ENCODE data around the gene TEKT5. TPM values are rescaled to one million over a fixed set of nuclear protein-coding genes. Genes with fewer than 3 reads are reported as not detected.

Gene TEKT5
- total RNA-seq, 1 experiment from 2014 or later, result not detected

DNA sequence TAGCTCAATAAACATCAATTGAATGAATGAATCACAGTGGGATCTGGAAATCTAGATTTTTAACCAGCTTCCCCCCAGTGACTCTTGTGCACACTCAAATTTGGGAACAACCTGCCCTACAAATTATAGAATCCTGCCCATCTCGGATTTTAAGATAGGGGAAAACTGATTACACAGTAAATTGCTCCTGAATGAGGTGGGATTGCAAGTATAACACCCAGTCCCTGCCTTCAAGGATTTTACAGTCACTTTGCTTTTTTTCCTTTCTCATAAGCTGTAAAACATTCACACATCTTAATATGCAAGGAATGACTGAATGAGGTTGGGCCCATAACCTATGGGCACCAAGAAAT, 48.5 kb downstream of the TEKT5 start:
- POLR2A ChIA-PET, result no interaction called here
- Histone ChIP-seq H3K36me3 (ENCODE audit: control insufficient read depth, insufficient read depth, low read length) (no peaks in the 10 kb centered on the region), H3K9me3 (ENCODE audit: control insufficient read depth, insufficient read depth, low read depth, low read length) (no peaks in the 10 kb centered on the region), H3K27me3 (ENCODE audit: control insufficient read depth, insufficient read depth, low read length) (no peaks in the 10 kb centered on the region), H3K27ac (ENCODE audit: low read length) (no peak overlapping the region), H3K4me1 (ENCODE audit: control insufficient read depth, insufficient read depth, low read length) (no peaks in the 10 kb centered on the region), H3K4me3 (ENCODE audit: low read depth in 2 of 2, low read length in 2 of 2) (no peak overlapping the region)
- BruUV-seq (replicated peaks), result no TSS peak
- no peak for ATAC-seq
- in situ Hi-C loops (cut with HindIII; ENCODE audit: low pct_unique_long_range_greater_than_20kb, low sequenced_read_pairs) (no loop called here), intact Hi-C loops (cut with micrococcal nuclease; ENCODE audit: unreplicated experiment) (no loop called here)
- DNase-seq (ENCODE audit: low read depth, low spot score), result no peak
- TF ChIP-seq, protein P1, sequence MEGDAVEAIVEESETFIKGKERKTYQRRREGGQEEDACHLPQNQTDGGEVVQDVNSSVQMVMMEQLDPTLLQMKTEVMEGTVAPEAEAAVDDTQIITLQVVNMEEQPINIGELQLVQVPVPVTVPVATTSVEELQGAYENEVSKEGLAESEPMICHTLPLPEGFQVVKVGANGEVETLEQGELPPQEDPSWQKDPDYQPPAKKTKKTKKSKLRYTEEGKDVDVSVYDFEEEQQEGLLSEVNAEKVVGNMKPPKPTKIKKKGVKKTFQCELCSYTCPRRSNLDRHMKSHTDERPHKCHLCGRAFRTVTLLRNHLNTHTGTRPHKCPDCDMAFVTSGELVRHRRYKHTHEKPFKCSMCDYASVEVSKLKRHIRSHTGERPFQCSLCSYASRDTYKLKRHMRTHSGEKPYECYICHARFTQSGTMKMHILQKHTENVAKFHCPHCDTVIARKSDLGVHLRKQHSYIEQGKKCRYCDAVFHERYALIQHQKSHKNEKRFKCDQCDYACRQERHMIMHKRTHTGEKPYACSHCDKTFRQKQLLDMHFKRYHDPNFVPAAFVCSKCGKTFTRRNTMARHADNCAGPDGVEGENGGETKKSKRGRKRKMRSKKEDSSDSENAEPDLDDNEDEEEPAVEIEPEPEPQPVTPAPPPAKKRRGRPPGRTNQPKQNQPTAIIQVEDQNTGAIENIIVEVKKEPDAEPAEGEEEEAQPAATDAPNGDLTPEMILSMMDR (IDR thresholded peaks at IDR 0.05), result no peak
- TF ChIP-seq SIN3A (IDR thresholded peaks at IDR 0.05; ENCODE audit: borderline replicate concordance, insufficient read depth, low read depth, low read length) (no peak), TCF7L2 (IDR thresholded peaks at IDR 0.05; ENCODE audit: low read depth, low read length) (no peak), POLR2AphosphoS5 (IDR thresholded peaks at IDR 0.05; ENCODE audit: low read depth, low read length) (no peak)
- CTCF ChIA-PET, result no interaction called here

DNA sequence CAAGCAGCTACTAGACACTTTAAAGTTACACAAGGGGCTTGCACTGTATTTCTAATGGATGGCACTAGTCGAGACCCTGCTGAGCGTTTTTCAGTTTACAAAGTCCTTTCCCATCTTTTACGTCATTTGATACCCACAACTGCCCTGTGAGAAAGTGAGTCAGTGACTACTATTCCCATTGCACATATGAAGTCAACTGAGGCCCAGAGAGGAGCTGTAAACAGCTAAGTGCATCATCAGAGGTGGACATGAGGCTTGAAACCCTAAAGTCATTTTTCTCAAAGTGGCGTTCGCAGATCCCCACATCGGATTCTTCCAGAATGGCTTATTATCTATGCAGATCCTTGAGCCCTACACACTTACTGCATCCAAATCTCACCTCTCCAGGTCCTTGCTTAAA, 50.6 kb downstream of the TEKT5 start:
- Histone ChIP-seq H3K36me3 (ENCODE audit: control insufficient read depth, insufficient read depth, low read length) (no peaks in the 10 kb centered on the region), H3K27ac (ENCODE audit: low read length) (no peak overlapping the region), H3K9me3 (ENCODE audit: control insufficient read depth, insufficient read depth, low read depth, low read length) (no peaks in the 10 kb centered on the region), H3K4me1 (ENCODE audit: control insufficient read depth, insufficient read depth, low read length) (no peaks in the 10 kb centered on the region), H3K27me3 (ENCODE audit: control insufficient read depth, insufficient read depth, low read length) (no peaks in the 10 kb centered on the region), H3K4me3 (ENCODE audit: low read depth in 2 of 2, low read length in 2 of 2) (no peak overlapping the region)
- BruUV-seq (replicated peaks), result no TSS peak
- TF ChIP-seq TCF7L2 (IDR thresholded peaks at IDR 0.05; ENCODE audit: low read depth, low read length) (no peak), SIN3A (IDR thresholded peaks at IDR 0.05; ENCODE audit: borderline replicate concordance, insufficient read depth, low read depth, low read length) (no peak), POLR2AphosphoS5 (IDR thresholded peaks at IDR 0.05; ENCODE audit: low read depth, low read length) (no peak)
- TF ChIP-seq, protein P1 (IDR thresholded peaks at IDR 0.05), result no peak
- TF ChIP-seq, protein P2, sequence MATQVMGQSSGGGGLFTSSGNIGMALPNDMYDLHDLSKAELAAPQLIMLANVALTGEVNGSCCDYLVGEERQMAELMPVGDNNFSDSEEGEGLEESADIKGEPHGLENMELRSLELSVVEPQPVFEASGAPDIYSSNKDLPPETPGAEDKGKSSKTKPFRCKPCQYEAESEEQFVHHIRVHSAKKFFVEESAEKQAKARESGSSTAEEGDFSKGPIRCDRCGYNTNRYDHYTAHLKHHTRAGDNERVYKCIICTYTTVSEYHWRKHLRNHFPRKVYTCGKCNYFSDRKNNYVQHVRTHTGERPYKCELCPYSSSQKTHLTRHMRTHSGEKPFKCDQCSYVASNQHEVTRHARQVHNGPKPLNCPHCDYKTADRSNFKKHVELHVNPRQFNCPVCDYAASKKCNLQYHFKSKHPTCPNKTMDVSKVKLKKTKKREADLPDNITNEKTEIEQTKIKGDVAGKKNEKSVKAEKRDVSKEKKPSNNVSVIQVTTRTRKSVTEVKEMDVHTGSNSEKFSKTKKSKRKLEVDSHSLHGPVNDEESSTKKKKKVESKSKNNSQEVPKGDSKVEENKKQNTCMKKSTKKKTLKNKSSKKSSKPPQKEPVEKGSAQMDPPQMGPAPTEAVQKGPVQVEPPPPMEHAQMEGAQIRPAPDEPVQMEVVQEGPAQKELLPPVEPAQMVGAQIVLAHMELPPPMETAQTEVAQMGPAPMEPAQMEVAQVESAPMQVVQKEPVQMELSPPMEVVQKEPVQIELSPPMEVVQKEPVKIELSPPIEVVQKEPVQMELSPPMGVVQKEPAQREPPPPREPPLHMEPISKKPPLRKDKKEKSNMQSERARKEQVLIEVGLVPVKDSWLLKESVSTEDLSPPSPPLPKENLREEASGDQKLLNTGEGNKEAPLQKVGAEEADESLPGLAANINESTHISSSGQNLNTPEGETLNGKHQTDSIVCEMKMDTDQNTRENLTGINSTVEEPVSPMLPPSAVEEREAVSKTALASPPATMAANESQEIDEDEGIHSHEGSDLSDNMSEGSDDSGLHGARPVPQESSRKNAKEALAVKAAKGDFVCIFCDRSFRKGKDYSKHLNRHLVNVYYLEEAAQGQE (IDR thresholded peaks at IDR 0.05; ENCODE audit: insufficient read depth in 1 of 2, low read depth in 2 of 2, low read length in 1 of 2), result no peak
- ChIA-PET CTCF (interaction anchor here (0.6 kb wide), 1 partner anchor 275 kb away, joined by 3 read pairs; no protein-coding TSS in a partner anchor), POLR2A (no interaction called here)
- ATAC-seq (no peak), DNase-seq (ENCODE audit: low read depth, low spot score) (no peak)
- intact Hi-C loops (cut with micrococcal nuclease; ENCODE audit: unreplicated experiment), result no loop called here
- in situ Hi-C loops (cut with HindIII; ENCODE audit: low pct_unique_long_range_greater_than_20kb, low sequenced_read_pairs), result no loop called here
